HG02642 (cell line): ENCODE data around the gene XAGE1B.
"Not testable (repeated sequence)": the region's sequence is repeated elsewhere in the genome, so short reads cannot be mapped to it uniquely, and the experiment has no call there.

Experiments
- ATAC-seq: cut with Tn5 transposase; IDR thresholded peaks from one replicate; pipeline ENCODE4 v1.9.1; 2021; ENCODE audit warnings: mild to moderate bottlenecking; ENCODE audit not compliant: unreplicated experiment, poor library complexity

The XAGE1B gene

GRCh38 chrX:52516987-52517325 is at the start of gene XAGE1B:
Gene XAGE1B (minus strand): TSS chrX:52517063. CDS start chrX:52515527, 1,536 bp downstream.
- ATAC-seq: not testable (repeated sequence)

DNA sequence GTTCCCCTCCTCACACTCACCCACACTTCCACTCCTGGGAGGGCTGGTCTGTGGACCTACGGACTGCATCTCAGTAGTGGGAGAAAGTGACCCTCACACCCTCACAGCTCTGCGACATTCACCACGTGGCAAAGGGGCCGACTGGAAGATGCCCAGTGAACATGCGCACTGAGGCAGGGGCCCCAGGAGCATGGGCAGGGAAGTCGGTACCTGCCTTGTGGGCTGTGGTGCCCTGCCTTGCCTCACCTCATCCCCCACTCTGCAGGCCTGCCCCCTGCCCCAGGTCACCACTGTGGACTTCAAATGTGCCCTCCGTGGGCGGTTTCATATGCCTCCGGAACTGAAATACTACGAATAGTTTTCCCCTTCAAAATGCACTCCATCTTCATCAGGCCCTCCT is 46.2 kb upstream of the XAGE1B start:
- no peak for ATAC-seq

GRCh38 chrX:52558140-52558539 is 41.3 kb upstream of the XAGE1B start:
- no peak for ATAC-seq

- ATAC-seq: no peak
Measured at GRCh38 chrX:52556741-52557140, 39.9 kb upstream of the XAGE1B start.

DNA sequence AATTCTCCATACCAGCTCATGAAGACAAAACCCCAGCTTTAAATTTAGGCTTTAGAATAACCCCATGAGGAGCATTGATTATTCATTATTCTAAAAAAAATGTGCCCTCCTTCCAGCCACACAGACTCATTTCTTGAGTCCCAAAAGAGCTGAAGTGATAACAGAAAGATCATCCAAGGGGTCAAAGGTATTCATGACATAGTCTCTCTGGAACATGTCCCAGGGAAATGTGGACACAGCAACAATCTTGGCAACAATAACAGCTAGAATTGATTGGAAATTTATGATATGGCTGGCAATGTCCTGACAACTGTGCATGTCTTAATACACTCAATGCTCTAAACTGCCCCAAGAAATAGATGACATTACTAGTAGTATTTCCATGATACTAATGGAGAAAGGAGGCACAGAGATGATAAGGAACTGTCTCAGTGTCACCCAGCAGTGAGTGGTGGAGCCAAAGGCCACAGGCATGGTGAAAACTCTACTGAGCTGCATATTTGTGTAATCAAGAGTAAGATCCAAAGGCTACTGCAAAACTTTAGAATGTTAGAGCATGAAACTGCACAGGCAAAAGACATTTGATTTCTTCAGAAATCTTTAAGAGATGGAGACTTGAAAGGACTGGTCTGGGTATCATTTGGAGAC is 37.3 kb upstream of the XAGE1B start:
- ATAC-seq: no peak

DNA sequence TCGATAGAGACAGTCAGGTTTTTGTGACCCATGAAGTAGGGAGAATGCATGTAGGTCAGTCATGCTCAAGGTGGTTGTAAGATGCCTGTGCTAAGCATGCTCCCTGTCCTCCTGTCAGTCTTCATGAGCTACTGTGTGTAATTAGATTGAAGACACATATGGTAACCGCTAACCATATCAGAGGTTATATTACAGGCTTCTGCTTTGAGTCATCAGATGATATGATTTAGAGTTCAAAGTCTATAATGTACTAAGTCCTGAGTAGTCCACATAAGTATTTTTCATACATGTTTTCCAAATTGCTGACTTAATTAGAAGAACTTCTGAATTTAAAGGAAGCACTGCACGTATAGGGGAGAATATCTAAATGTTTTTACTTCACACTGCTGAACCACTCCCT is 31.9 kb upstream of the XAGE1B start:
- ATAC-seq: not testable (repeated sequence)

GRCh38 chrX:52544147-52544840 is 27.4 kb upstream of the XAGE1B start:
- no peak for ATAC-seq

DNA sequence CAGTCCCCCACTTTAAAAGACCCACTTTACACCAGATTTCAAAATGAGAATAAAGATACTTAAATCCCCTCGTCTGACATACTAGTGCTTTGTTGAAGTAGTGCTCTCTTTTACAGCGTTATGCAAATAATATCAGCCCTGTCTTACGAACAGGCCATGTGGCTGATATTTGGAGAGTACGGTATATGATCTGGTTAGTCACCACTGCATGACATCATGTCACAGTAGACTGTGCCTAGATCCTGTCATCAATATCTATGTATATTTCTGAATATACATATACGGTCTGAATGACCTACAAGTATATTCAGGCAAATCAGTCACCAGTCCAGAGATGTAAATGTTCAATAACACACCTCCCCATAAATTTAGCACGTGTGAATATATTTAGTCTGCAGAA is 25.4 kb upstream of the XAGE1B start:
- no peak for ATAC-seq

GRCh38 chrX:52541051-52541450 is 24.2 kb upstream of the XAGE1B start:
- not testable (repeated sequence) for ATAC-seq

- not testable (repeated sequence) for ATAC-seq
Measured at GRCh38 chrX:52516110-52516986, 515 bp downstream of the XAGE1B start.

- not testable (repeated sequence) for ATAC-seq
Measured at GRCh38 chrX:52511126-52511525, 5.7 kb downstream of the XAGE1B start.

DNA sequence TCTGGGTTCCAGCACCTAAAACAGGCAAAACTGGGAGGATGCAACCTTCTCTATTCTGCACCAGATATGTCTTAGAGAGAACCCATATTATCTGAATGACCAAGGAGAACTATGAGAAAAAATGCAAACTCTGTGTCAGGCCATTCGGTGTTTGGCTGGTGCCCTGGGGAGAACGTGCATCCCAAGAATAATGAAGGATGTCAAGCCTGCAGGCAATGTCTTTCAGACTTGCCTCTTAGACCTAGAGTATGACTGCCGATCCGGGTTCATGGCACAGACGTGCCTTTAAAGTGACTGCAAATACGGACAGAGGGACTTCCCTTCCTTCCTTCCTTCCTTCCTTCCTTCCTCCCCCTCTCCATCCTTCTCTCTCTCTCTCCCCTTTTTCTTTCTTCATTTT is 6.9 kb downstream of the XAGE1B start:
- no peak for ATAC-seq

DNA sequence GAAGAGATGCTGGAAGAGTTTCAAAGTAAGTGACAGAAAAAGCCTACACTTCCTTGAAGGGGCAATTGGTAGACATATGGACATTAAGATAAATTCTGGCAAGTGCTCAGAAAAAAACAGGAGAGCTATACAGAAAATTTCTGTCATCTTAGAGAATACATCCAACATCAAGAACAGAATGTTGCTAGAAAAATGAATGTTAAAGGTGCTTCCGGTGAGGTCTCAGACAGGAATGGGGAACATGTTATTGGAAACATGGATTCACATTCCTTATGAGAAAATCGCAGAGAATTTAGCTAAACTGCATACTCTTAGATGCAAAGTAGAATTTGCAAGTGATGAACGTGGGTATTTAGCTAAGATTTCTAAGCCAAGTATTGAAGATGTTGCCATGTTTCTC is 9.5 kb downstream of the XAGE1B start:
- ATAC-seq: no peak

DNA sequence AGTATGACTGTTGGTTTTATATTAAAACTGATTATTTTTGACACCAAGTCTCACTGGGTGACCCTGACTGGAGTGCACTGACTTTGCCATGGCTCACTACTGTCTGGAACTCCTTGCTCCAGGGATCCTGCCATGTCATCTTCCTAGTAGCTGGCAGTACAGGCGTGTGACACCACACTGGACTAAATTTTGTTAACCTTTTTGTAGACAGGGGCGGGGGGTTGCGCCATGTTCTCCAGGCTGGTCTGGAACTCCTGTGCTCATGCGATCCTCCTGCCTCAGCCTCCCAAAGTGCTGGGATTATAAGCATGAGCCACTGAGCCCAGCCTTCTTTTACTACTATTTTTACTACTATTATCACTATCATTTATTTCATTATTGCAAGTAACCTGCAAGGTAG is 12.3 kb downstream of the XAGE1B start:
- ATAC-seq: no peak

- ATAC-seq: not testable (repeated sequence)
Measured at GRCh38 chrX:52501362-52501761, 15.5 kb downstream of the XAGE1B start.

DNA sequence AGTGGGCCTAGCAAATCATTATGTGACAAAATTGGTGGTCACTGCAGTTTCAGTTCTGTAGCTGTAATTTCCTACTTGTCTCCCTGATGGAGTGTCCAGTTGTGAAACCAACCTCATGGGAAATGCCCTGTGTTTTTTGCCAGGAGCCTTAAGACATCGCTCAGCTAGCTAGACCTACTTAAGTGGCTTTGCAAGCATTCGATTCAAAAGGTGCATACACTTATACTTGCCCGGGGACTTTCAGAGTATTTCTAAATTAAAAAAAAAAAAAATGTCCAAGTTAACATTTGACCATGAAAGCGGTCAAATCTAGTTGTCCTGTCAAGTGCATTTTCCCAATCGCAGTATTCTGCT is 20.5 kb downstream of the XAGE1B start:
- ATAC-seq: not testable (repeated sequence)

DNA sequence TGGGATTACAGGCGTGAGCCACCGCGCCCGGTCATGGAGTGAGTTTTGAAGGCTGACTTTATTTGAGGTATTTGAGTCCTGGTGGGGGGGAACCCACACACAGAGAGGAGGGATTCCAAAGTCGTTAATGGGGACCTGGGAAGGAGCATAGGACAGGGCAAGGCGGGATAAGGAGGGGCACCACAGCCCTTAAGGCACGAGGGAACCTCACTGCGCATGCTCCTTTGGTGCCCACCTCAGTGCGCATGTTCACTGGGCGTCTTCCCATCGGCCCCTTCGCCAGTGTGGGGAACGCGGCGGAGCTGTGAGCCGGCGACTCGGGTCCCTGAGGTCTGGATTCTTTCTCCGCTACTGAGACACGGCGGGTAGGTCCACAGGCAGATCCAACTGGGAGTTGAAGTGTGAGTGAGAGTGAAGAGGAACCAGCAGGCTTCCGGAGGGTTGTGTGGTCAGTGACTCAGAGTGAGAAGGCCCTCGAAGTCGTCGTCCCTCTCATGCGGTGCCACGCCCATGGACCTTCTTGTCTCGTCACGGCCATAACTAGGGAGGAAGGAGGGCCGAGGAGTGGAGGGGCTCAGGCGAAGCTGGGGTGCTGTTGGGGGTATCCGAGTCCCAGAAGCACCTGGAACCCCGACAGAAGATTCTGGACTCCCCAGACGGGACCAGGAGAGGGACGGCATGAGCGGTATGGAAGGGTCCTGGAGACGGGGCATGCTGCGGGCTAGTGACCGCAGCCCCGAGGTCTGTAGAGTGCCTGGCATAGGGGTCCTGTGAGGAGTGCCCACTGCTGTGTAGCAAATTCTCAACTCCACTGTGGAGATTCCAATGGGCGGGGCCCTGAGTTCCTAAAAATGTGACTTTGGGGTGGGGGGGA is 21.1 kb downstream of the XAGE1B start, which contains the start of gene XAGE1A:
XAGE1A (plus strand) TSS at position 264 of the 874 bp plus-strand sequence. CDS start 1,554 bp downstream, outside the sequence.
- not testable (repeated sequence) for ATAC-seq

GRCh38 chrX:52471301-52471700 is 45.6 kb downstream of the XAGE1B start:
- ATAC-seq: not testable (repeated sequence)
